Small intestine (tissue), 7 donors: ENCODE data around the gene RNF6. TPM values are rescaled to one million over a fixed set of nuclear protein-coding genes. Genes with fewer than 3 reads are reported as not detected.

Experiments used
- DNase-seq, 2 donors: peaks; one replicate each; pipeline versions ENCODE4 v3.0.0 to v3.0.0-alpha.2; 2013
- FAIRE-seq: peaks from 2 replicates; lab custom pipeline; 2012; peaks lifted over from hg19 to GRCh38; lab: Jason Lieb, UNC
- H3K27ac ChIP-seq, 3 donors: one replicate each; pipeline ENCODE4 v1.5.1; 2013; ENCODE audit warnings: low read length in 2 of 3, mild to moderate bottlenecking in 2 of 3, control low read depth in 1 of 3, inconsistent platforms in 1 of 3, low read depth in 1 of 3, moderate library complexity in 1 of 3
- H3K27me3 ChIP-seq, 3 donors: one replicate each; pipeline ENCODE4 v1.6.1; 2013; ENCODE audit warnings: low read length in 3 of 3, inconsistent platforms in 1 of 3; ENCODE audit not compliant: control insufficient read depth in 3 of 3, insufficient read depth in 3 of 3
- H3K36me3 ChIP-seq, 3 donors: one replicate each; pipeline ENCODE4 v1.6.1; 2013; ENCODE audit warnings: low read length in 3 of 3, inconsistent platforms in 1 of 3, low read depth in 1 of 3, mild to moderate bottlenecking in 1 of 3, moderate library complexity in 1 of 3; ENCODE audit not compliant: control insufficient read depth in 3 of 3, insufficient read depth in 2 of 3
- H3K4me1 ChIP-seq, 3 donors: one replicate each; pipeline ENCODE4 v1.6.1; 2013; ENCODE audit warnings: low read length in 2 of 3, inconsistent platforms in 1 of 3, low read depth in 1 of 3, mild to moderate bottlenecking in 1 of 3, moderate library complexity in 1 of 3; ENCODE audit not compliant: control insufficient read depth in 3 of 3, insufficient read depth in 2 of 3
- H3K4me3 ChIP-seq, 3 donors: one replicate each; pipeline ENCODE4 v1.5.1; 2013; ENCODE audit warnings: low read length in 3 of 3, control low read depth in 1 of 3, inconsistent platforms in 1 of 3, low read depth in 1 of 3, mild to moderate bottlenecking in 1 of 3, moderate library complexity in 1 of 3
- H3K9me3 ChIP-seq, 2 donors: one replicate each; pipeline ENCODE4 v1.6.1; 2013; ENCODE audit warnings: low read depth in 1 of 2, low read length in 1 of 2; ENCODE audit not compliant: control insufficient read depth in 2 of 2, insufficient read depth in 1 of 2
- WGBS, 3 donors: extraction: QIAGEN DNeasy Blood & Tissue Kit; methylation state at CpG; one replicate each; pipeline ENCODE4 v1.1.7; 2013; 5-methylcytosine and 5-hydroxymethylcytosine counted together
- polyA plus RNA-seq, 4 donors: library from polyadenylated mRNA; stranded (reverse) in 3 of 4; unstranded in 1 of 4; fragments of 200-250 nt in 3 of 4; fragments of 120-200 nt in 1 of 4; gene quantifications; one replicate each; pipeline versions ENCODE4 v1.2.1 to v1.2.3, GENCODE V29; 2013
- donor health status: healthy with polysubstance abuse.
- donor health status: control.
- donor health status: control.
- donor health status: Bipolar disorder and iron deficiency.
- donor health status: healthy.

Gene RNF6
- polyA plus RNA-seq, 4 donors = 15.9 to 37.3 (median 21.4) TPM

DNA sequence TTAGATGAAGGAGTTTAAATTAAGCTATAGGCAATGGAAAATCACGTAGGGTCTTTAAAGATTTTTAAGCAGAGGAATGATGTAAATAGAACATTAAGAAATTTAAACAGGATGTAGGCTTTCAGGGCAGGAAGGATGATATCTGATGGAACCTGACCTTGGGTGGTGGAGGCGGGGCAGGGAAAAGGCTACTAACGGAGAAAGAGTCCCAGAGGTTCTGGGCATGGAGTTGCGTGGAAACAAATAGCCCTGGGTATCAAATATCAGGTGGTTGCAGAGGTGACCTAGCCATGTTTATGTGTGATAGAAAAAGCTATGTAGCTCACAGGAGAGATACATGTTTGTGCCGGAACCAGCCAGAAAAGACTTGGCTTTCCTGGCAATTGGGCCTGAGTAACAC lies 24.0 kb upstream of the RNF6 start:
- H3K27ac ChIP-seq = no peak overlapping the region
- no peaks in the 10 kb centered on the region for H3K4me1 ChIP-seq
- no peaks in the 10 kb centered on the region for H3K27me3 ChIP-seq
- WGBS, 3 donors = 57 to 73% (median 69%) methylated on average over 5 of the region's 5 CpGs
- no peak overlapping the region for H3K4me3 ChIP-seq
- DNase-seq (no peak), FAIRE-seq (no peak)
- no peaks in the 10 kb centered on the region for H3K36me3 ChIP-seq
- no peaks in the 10 kb centered on the region for H3K9me3 ChIP-seq

GRCh38 chr13:26236296-26236695 lies 14.2 kb upstream of the RNF6 start:
- Histone ChIP-seq H3K9me3 (no peaks in the 10 kb centered on the region), H3K4me1 (no peaks in the 10 kb centered on the region), H3K27me3 (peaks cover 0 to 3% (median 0%) of the 10 kb centered on the region in 3 donors), H3K4me3 (no peak overlapping the region), H3K27ac (no peak overlapping the region), H3K36me3 (no peaks in the 10 kb centered on the region)
- DNase-seq = no peak
- no peak for FAIRE-seq
- 40 to 76% (median 48%) methylated on average over 1 of the region's 1 CpG for WGBS, 3 donors

- H3K27me3 ChIP-seq = no peaks in the 10 kb centered on the region
- H3K4me1 ChIP-seq = no peaks in the 10 kb centered on the region
- no peaks in the 10 kb centered on the region for H3K9me3 ChIP-seq
- H3K4me3 ChIP-seq = no peak overlapping the region
- no peak overlapping the region for H3K27ac ChIP-seq
- 23 to 48% (median 38%) methylated on average over 6 of the region's 6 CpGs for WGBS, 3 donors
- FAIRE-seq (no peak), DNase-seq (peak; percentile 17 to 37)
- no peaks in the 10 kb centered on the region for H3K36me3 ChIP-seq
Observed at GRCh38 chr13:26230703-26231102, 8.6 kb upstream of the RNF6 start.

GRCh38 chr13:26229080-26229615 lies 7.0 kb upstream of the RNF6 start:
- 88 to 95% (median 93%) methylated on average over 12 to 13 of the region's 13 CpGs for WGBS, 3 donors
- FAIRE-seq (no peak), DNase-seq (no peak)
- H3K4me1 ChIP-seq = no peaks in the 10 kb centered on the region
- H3K27me3 ChIP-seq = no peaks in the 10 kb centered on the region
- no peak overlapping the region for H3K27ac ChIP-seq
- no peak overlapping the region for H3K4me3 ChIP-seq
- H3K9me3 ChIP-seq = no peaks in the 10 kb centered on the region
- H3K36me3 ChIP-seq = no peaks in the 10 kb centered on the region

- DNase-seq (peak in 1 of 2 donors; percentile 39), FAIRE-seq (no peak)
- peak overlapping the region in 1 of 3 donors; percentile 24 for H3K27ac ChIP-seq
- no peaks in the 10 kb centered on the region for H3K4me1 ChIP-seq
- no peak overlapping the region for H3K4me3 ChIP-seq
- no peaks in the 10 kb centered on the region for H3K9me3 ChIP-seq
- WGBS, 3 donors = 76 to 87% (median 83%) methylated on average over 2 of the region's 2 CpGs
- H3K36me3 ChIP-seq = no peaks in the 10 kb centered on the region
- H3K27me3 ChIP-seq = no peaks in the 10 kb centered on the region
Observed at GRCh38 chr13:26228096-26228495, 6.0 kb upstream of the RNF6 start.

DNA sequence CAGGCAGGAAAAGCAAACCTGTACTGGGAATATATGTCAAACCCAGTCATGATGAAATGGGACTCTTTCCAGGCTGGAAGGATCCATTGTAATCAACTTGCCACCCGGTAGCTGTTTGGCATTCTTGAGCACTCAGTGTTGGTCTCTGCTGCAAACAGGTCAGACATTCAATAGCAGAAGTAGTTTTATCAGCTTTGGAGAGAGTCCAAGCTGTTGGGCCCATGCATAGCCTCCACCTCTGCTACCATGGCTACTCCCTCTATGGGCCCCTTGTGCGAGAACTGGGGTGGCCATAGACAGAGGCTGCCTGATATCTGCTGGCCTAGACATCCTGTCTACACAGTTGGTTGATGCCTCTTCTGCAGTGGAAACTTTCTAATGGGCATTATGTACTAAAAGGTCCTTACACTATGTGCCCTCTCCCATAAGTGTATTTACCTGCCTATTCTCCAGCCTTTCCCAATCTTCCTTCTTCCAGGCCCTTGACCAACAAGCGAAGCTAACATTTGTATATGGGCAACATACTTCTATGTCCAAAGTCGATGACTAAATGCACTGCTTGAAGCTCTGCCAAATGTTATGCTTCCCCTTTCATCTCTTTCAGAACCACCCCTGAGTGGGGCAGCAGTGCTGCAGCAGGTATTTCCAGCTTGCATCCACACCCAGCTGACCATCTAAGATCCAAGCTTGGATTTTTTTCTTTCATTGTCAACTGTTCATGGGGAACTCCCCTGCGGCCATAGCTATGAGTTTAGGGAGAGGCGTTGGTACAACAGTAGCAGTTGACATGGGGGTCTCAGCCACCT lies 5.3 kb upstream of the RNF6 start:
- no peak for DNase-seq
- Histone ChIP-seq H3K27ac (peak overlapping the region in 1 of 3 donors; percentile 24), H3K9me3 (no peaks in the 10 kb centered on the region), H3K4me3 (no peak overlapping the region), H3K36me3 (no peaks in the 10 kb centered on the region), H3K4me1 (no peaks in the 10 kb centered on the region), H3K27me3 (no peaks in the 10 kb centered on the region)
- WGBS, 3 donors = 79 to 86% (median 85%) methylated on average over 6 of the region's 6 CpGs
- FAIRE-seq = no peak

- H3K4me3 ChIP-seq = no peak overlapping the region
- no peak for FAIRE-seq
- no peaks in the 10 kb centered on the region for H3K27me3 ChIP-seq
- no peaks in the 10 kb centered on the region for H3K9me3 ChIP-seq
- no peaks in the 10 kb centered on the region for H3K4me1 ChIP-seq
- H3K27ac ChIP-seq = no peak overlapping the region
- 78 to 81% (median 78%) methylated on average over 7 of the region's 7 CpGs for WGBS, 3 donors
- DNase-seq = no peak
- no peaks in the 10 kb centered on the region for H3K36me3 ChIP-seq
Observed at GRCh38 chr13:26225896-26226617, 3.9 kb upstream of the RNF6 start.

DNA sequence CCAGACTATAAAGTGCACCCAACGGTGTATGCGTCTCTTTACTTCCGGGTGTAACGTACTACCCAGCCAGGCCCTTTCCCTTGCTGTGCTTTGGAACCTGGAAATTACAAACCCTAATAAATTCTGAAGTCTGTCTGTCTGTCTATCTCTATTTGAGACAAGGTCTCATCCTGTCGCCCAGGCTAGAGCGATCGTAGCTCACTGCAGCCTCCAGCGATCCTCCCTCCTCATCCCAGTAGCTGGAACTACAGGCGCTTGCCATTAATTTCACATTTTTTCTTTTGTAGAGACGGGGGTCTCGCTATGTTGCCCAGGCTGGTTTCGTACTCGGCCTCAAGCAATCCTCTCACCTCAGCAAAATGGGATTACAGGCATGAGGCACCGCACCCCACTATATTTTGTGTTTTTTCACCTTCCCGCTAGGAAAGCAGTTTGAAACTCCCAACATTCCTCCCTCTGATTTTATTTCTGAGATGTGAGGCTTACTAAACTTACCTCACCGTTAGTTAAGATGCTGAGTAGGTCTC lies 469 bp upstream of the RNF6 start:
- Histone ChIP-seq H3K4me1 (peaks cover 0 to 3% (median 2%) of the 10 kb centered on the region in 3 donors), H3K9me3 (no peaks in the 10 kb centered on the region), H3K36me3 (peaks cover 0 to 2% (median 2%) of the 10 kb centered on the region in 3 donors), H3K27ac (peak overlapping the region; percentile 96 to 98 (median 97)), H3K4me3 (peak overlapping the region; percentile 92 to 96 (median 95)), H3K27me3 (no peaks in the 10 kb centered on the region)
- 22 to 31% (median 29%) methylated on average over 16 of the region's 16 CpGs for WGBS, 3 donors
- DNase-seq = no peak
- no peak for FAIRE-seq
